Fibroblast of mammary gland (primary cell): Measurements from ENCODE around the gene HDLBP.
A peak's percentile ranks its signal among the peaks of the same experiment; 100 is the strongest.

Source experiments
- DNase-seq: peaks from one replicate; pipeline ENCODE4 v3.0.0-alpha.2; 2010; ENCODE audit warnings: low read depth
- H3K4me3 ChIP-seq: 2 replicates; pipeline ENCODE4 v1.5.1; 2011; ENCODE audit warnings: low read depth, mild to moderate bottlenecking, low read length, moderate library complexity; ENCODE audit not compliant: control insufficient read depth
- CTCF ChIP-seq: conservative IDR thresholded peaks from 2 replicates; pipeline ENCODE4 v1.5.1; 2011; ENCODE audit warnings: low read depth, low read length, inconsistent platforms; ENCODE audit not compliant: control insufficient read depth, insufficient read depth

Gene HDLBP

GRCh38 chr2:241227594-241227993 is 87.9 kb downstream of the HDLBP start:
- H3K4me3 ChIP-seq, result no peak overlapping the region
- no peak for TF ChIP-seq CTCF
- DNase-seq, result no peak

GRCh38 chr2:241226723-241227572 is 88.5 kb downstream of the HDLBP start:
- no peak overlapping the region for H3K4me3 ChIP-seq
- no peak for TF ChIP-seq CTCF
- no peak for DNase-seq

- H3K4me3 ChIP-seq, result no peak overlapping the region
- TF ChIP-seq CTCF, result no peak
- DNase-seq, result no peak
These were observed 89.5 kb downstream of the HDLBP start for GRCh38 chr2:241225983-241226382.

- no peak for DNase-seq
- TF ChIP-seq CTCF, result no peak
- no peak overlapping the region for H3K4me3 ChIP-seq
These were observed 89.9 kb downstream of the HDLBP start for GRCh38 chr2:241225545-241225944.

- TF ChIP-seq CTCF, result no peak
- H3K4me3 ChIP-seq, result no peak overlapping the region
- no peak for DNase-seq
These were observed 90.5 kb downstream of the HDLBP start for GRCh38 chr2:241224851-241225438.

GRCh38 chr2:241224018-241224850 is 91.2 kb downstream of the HDLBP start:
- peak; percentile 74 for DNase-seq
- H3K4me3 ChIP-seq, result no peak overlapping the region
- no peak for TF ChIP-seq CTCF
